ENCODE measurements around the gene KLHL14. TPM values are rescaled to one million over a fixed set of nuclear protein-coding genes. Genes with fewer than 3 reads are reported as not detected.

Gene KLHL14
- total RNA-seq, 1 donor from 2014 or later = 0.52 TPM

GRCh38 chr18:32770666-32771168, 2.1 kb downstream of the KLHL14 start:
- Histone ChIP-seq H3K27ac (ENCODE audit: low read depth, low read length) (no peak overlapping the region), H3K27me3 (ENCODE audit: control insufficient read depth in 3 of 3, insufficient read depth in 3 of 3, low read length in 3 of 3) (peaks cover 26 to 32% (median 30%) of the 10 kb centered on the region in 3 donors)

GRCh38 chr18:32770054-32770665, 2.7 kb downstream of the KLHL14 start:
- Histone ChIP-seq H3K27me3 (ENCODE audit: control insufficient read depth in 3 of 3, insufficient read depth in 3 of 3, low read length in 3 of 3) (peaks cover 26 to 32% (median 30%) of the 10 kb centered on the region in 3 donors), H3K27ac (ENCODE audit: low read depth, low read length) (no peak overlapping the region), H3K36me3 (ENCODE audit: control insufficient read depth in 3 of 3, insufficient read depth in 3 of 3, low read length in 3 of 3) (no peaks in the 10 kb centered on the region), H3K9me3 (ENCODE audit: control insufficient read depth in 3 of 3, low read length in 3 of 3) (no peaks in the 10 kb centered on the region), H3K4me1 (ENCODE audit: control insufficient read depth in 3 of 3, insufficient read depth in 3 of 3, low read length in 3 of 3) (peaks cover 10 to 11% (median 11%) of the 10 kb centered on the region in 3 donors), H3K9ac (ENCODE audit: low read depth in 1 of 3, low read length in 3 of 3) (no peak overlapping the region), H3K4me3 (ENCODE audit: low read length in 3 of 3) (peak overlapping the region in 2 of 3 donors; percentile 43 to 54)

More at GRCh38 chr18:32770666-32771168, 2.1 kb downstream of the KLHL14 start:
- Histone ChIP-seq H3K4me1 (ENCODE audit: control insufficient read depth in 3 of 3, insufficient read depth in 3 of 3, low read length in 3 of 3) (peaks cover 10 to 11% (median 11%) of the 10 kb centered on the region in 3 donors), H3K4me3 (ENCODE audit: low read length in 3 of 3) (peak overlapping the region; percentile 46 to 60 (median 52)), H3K36me3 (ENCODE audit: control insufficient read depth in 3 of 3, insufficient read depth in 3 of 3, low read length in 3 of 3) (no peaks in the 10 kb centered on the region), H3K9me3 (ENCODE audit: control insufficient read depth in 3 of 3, low read length in 3 of 3) (no peaks in the 10 kb centered on the region), H3K9ac (ENCODE audit: low read depth in 1 of 3, low read length in 3 of 3) (peak overlapping the region in 1 of 3 donors; percentile 40)

GRCh38 chr18:32769586-32770053, 3.2 kb downstream of the KLHL14 start:
- Histone ChIP-seq H3K4me1 (ENCODE audit: control insufficient read depth in 3 of 3, insufficient read depth in 3 of 3, low read length in 3 of 3) (peaks cover 10 to 11% (median 11%) of the 10 kb centered on the region in 3 donors), H3K9ac (ENCODE audit: low read depth in 1 of 3, low read length in 3 of 3) (no peak overlapping the region), H3K27ac (ENCODE audit: low read depth, low read length) (no peak overlapping the region), H3K27me3 (ENCODE audit: control insufficient read depth in 3 of 3, insufficient read depth in 3 of 3, low read length in 3 of 3) (peaks cover 26 to 32% (median 30%) of the 10 kb centered on the region in 3 donors), H3K4me3 (ENCODE audit: low read length in 3 of 3) (peak overlapping the region in 2 of 3 donors; percentile 43 to 54), H3K9me3 (ENCODE audit: control insufficient read depth in 3 of 3, low read length in 3 of 3) (no peaks in the 10 kb centered on the region), H3K36me3 (ENCODE audit: control insufficient read depth in 3 of 3, insufficient read depth in 3 of 3, low read length in 3 of 3) (no peaks in the 10 kb centered on the region)

DNA sequence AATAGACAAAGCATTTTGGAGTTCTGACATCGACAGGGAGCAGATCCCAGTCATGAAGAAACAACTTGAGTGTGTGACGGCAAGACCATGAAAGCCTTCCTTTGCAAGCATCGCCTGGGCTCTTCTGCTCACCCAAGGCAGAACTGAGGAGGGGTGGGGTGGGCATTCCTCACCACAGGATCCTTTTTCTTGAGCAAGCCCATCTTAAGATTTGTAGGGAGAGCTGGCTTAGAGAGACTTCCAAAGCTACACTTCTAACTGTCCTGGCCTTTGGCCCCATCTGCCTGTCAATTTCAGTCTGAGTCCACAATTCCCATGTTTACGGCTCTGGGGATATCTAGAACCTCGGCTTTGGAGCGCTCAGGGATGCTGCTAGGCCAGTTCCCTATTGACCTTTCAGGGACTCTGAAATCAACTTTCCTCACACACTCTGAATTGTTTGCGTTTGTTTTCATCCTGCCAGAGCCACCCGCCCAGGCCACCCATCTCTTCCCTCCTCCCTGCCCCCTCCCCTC, 3.7 kb downstream of the KLHL14 start:
- Histone ChIP-seq H3K9ac (ENCODE audit: low read depth in 1 of 3, low read length in 3 of 3) (no peak overlapping the region), H3K27me3 (ENCODE audit: control insufficient read depth in 3 of 3, insufficient read depth in 3 of 3, low read length in 3 of 3) (peaks cover 26 to 32% (median 30%) of the 10 kb centered on the region in 3 donors), H3K36me3 (ENCODE audit: control insufficient read depth in 3 of 3, insufficient read depth in 3 of 3, low read length in 3 of 3) (no peaks in the 10 kb centered on the region), H3K4me1 (ENCODE audit: control insufficient read depth in 3 of 3, insufficient read depth in 3 of 3, low read length in 3 of 3) (peaks cover 10 to 11% (median 11%) of the 10 kb centered on the region in 3 donors), H3K9me3 (ENCODE audit: control insufficient read depth in 3 of 3, low read length in 3 of 3) (no peaks in the 10 kb centered on the region), H3K27ac (ENCODE audit: low read depth, low read length) (no peak overlapping the region), H3K4me3 (ENCODE audit: low read length in 3 of 3) (no peak overlapping the region)

- Histone ChIP-seq H3K9me3 (ENCODE audit: control insufficient read depth in 3 of 3, low read length in 3 of 3) (no peaks in the 10 kb centered on the region), H3K27me3 (ENCODE audit: control insufficient read depth in 3 of 3, insufficient read depth in 3 of 3, low read length in 3 of 3) (peaks cover 24 to 32% (median 26%) of the 10 kb centered on the region in 3 donors), H3K4me1 (ENCODE audit: control insufficient read depth in 3 of 3, insufficient read depth in 3 of 3, low read length in 3 of 3) (peaks cover 10 to 11% (median 11%) of the 10 kb centered on the region in 3 donors), H3K9ac (ENCODE audit: low read depth in 1 of 3, low read length in 3 of 3) (no peak overlapping the region), H3K4me3 (ENCODE audit: low read length in 3 of 3) (no peak overlapping the region), H3K27ac (ENCODE audit: low read depth, low read length) (no peak overlapping the region), H3K36me3 (ENCODE audit: control insufficient read depth in 3 of 3, insufficient read depth in 3 of 3, low read length in 3 of 3) (no peaks in the 10 kb centered on the region)
Measured at GRCh38 chr18:32767400-32767799, 5.4 kb downstream of the KLHL14 start.

- H3K27ac ChIP-seq (ENCODE audit: low read depth, low read length) = no peak overlapping the region
- no peaks in the 10 kb centered on the region for H3K9me3 ChIP-seq (ENCODE audit: control insufficient read depth in 3 of 3, low read length in 3 of 3)
- H3K4me1 ChIP-seq (ENCODE audit: control insufficient read depth in 3 of 3, insufficient read depth in 3 of 3, low read length in 3 of 3) = peaks cover under 1 to 2% (median 1%) of the 10 kb centered on the region in 3 donors
- no peaks in the 10 kb centered on the region for H3K36me3 ChIP-seq (ENCODE audit: control insufficient read depth in 3 of 3, insufficient read depth in 3 of 3, low read length in 3 of 3)
- no peak overlapping the region for H3K4me3 ChIP-seq (ENCODE audit: low read length in 3 of 3)
- H3K27me3 ChIP-seq (ENCODE audit: control insufficient read depth in 3 of 3, insufficient read depth in 3 of 3, low read length in 3 of 3) = peaks cover 7 to 14% (median 10%) of the 10 kb centered on the region in 3 donors
- no peak overlapping the region for H3K9ac ChIP-seq (ENCODE audit: low read depth in 1 of 3, low read length in 3 of 3)
Measured at GRCh38 chr18:32764611-32765244, 8.1 kb downstream of the KLHL14 start.

DNA sequence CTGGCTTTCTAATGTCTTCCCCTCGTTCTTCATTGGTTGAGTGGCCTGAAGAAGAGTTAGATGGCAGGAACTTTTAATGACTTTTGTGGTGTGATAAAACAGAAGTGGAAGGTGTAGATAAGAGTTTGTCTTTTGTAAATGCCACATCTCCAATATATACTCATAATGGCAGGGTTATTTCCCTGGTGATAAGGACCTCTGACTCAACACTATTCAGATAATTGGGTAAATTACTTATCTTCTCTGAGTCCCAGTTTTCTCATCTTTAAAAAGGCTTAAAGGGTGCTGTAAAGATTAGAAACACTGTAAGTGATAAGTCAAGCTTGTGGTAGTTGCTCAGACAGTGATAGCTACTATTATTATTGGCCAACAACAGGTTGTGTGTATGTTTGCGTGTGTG, 9.5 kb downstream of the KLHL14 start:
- H3K9ac ChIP-seq (ENCODE audit: low read depth in 1 of 3, low read length in 3 of 3) = no peak overlapping the region
- H3K4me1 ChIP-seq (ENCODE audit: control insufficient read depth in 3 of 3, insufficient read depth in 3 of 3, low read length in 3 of 3) = no peaks in the 10 kb centered on the region
- no peaks in the 10 kb centered on the region for H3K36me3 ChIP-seq (ENCODE audit: control insufficient read depth in 3 of 3, insufficient read depth in 3 of 3, low read length in 3 of 3)
- H3K9me3 ChIP-seq (ENCODE audit: control insufficient read depth in 3 of 3, low read length in 3 of 3) = no peaks in the 10 kb centered on the region
- H3K27ac ChIP-seq (ENCODE audit: low read depth, low read length) = no peak overlapping the region
- peaks cover 0 to 3% (median 0%) of the 10 kb centered on the region in 3 donors for H3K27me3 ChIP-seq (ENCODE audit: control insufficient read depth in 3 of 3, insufficient read depth in 3 of 3, low read length in 3 of 3)
- H3K4me3 ChIP-seq (ENCODE audit: low read length in 3 of 3) = no peak overlapping the region

DNA sequence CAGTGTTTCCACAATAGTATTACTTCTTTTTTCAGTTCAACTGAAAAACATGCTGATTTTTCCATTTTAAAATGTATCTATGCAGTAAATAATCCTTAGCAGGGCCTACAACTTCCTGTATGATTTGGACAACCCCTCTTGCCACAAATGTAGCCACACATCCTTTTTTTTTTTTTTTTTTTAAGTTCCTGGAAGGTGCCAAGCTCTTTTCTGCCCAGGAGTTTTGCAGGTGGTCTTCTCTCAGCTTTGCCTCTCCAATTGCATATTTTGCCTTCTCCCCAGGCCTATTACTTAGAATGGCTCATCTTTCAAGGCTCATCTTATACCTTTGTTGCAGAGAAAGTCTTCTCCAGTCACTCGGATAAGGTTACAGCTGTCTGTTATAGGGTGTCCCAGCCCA, 11.6 kb downstream of the KLHL14 start:
- H3K27me3 ChIP-seq (ENCODE audit: control insufficient read depth in 3 of 3, insufficient read depth in 3 of 3, low read length in 3 of 3) = no peaks in the 10 kb centered on the region
- no peaks in the 10 kb centered on the region for H3K4me1 ChIP-seq (ENCODE audit: control insufficient read depth in 3 of 3, insufficient read depth in 3 of 3, low read length in 3 of 3)
- no peak overlapping the region for H3K27ac ChIP-seq (ENCODE audit: low read depth, low read length)
- H3K9ac ChIP-seq (ENCODE audit: low read depth in 1 of 3, low read length in 3 of 3) = no peak overlapping the region
- H3K9me3 ChIP-seq (ENCODE audit: control insufficient read depth in 3 of 3, low read length in 3 of 3) = no peaks in the 10 kb centered on the region
- no peaks in the 10 kb centered on the region for H3K36me3 ChIP-seq (ENCODE audit: control insufficient read depth in 3 of 3, insufficient read depth in 3 of 3, low read length in 3 of 3)
- no peak overlapping the region for H3K4me3 ChIP-seq (ENCODE audit: low read length in 3 of 3)

DNA sequence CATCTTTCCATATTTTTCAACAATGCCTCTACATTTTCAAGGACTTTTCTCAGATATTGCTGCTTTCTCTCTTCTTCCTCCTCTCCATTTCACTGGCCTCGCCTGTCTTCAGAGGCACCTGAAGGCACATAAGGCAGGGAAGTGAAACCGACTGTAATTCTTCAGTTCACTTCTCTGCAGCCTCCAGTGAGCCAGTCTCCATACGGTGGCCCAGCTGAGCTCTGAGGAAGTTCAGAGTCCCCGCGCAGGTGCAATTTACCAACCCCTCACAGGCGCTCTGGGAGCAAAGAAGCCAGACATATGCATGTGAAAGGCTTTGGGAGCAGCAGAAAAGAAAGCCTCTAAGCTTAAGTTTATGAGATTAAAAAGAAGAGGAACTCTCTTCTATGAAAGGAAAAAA, 12.4 kb downstream of the KLHL14 start:
- no peak overlapping the region for H3K9ac ChIP-seq (ENCODE audit: low read depth in 1 of 3, low read length in 3 of 3)
- no peaks in the 10 kb centered on the region for H3K4me1 ChIP-seq (ENCODE audit: control insufficient read depth in 3 of 3, insufficient read depth in 3 of 3, low read length in 3 of 3)
- no peak overlapping the region for H3K4me3 ChIP-seq (ENCODE audit: low read length in 3 of 3)

More for the DNA sequence above, 12.4 kb downstream of the KLHL14 start:
- Histone ChIP-seq H3K9me3 (ENCODE audit: control insufficient read depth in 3 of 3, low read length in 3 of 3) (no peaks in the 10 kb centered on the region), H3K27me3 (ENCODE audit: control insufficient read depth in 3 of 3, insufficient read depth in 3 of 3, low read length in 3 of 3) (no peaks in the 10 kb centered on the region), H3K27ac (ENCODE audit: low read depth, low read length) (no peak overlapping the region), H3K36me3 (ENCODE audit: control insufficient read depth in 3 of 3, insufficient read depth in 3 of 3, low read length in 3 of 3) (no peaks in the 10 kb centered on the region)
